ENCODE results near the gene SCAMP1.
"Not testable (repeated sequence)": the region's sequence is repeated elsewhere in the genome, so short reads cannot be mapped to it uniquely, and the experiment has no call there.

Gene SCAMP1

GRCh38 chr5:78362220-78362619 lies 1.8 kb downstream of the SCAMP1 start:
- H3K36me3 ChIP-seq (ENCODE audit: control insufficient read depth, insufficient read depth, low read length, severe bottlenecking) = no peaks in the 10 kb centered on the region
- H3K27me3 ChIP-seq (replicated peaks; ENCODE audit: control insufficient read depth, insufficient read depth, low read length) = no peaks in the 10 kb centered on the region
- peak overlapping the region; percentile 97 for H3K4me3 ChIP-seq (ENCODE audit: low read length)
- H3K9me3 ChIP-seq (ENCODE audit: control insufficient read depth, low read length) = no peaks in the 10 kb centered on the region
- H3K9ac ChIP-seq (ENCODE audit: low read length) = peak overlapping the region; percentile 96
- peaks cover 13% of the 10 kb centered on the region for H3K4me1 ChIP-seq (ENCODE audit: control insufficient read depth, insufficient read depth, low read length)
- DNase-seq (ENCODE audit: low read depth) = no peak

DNA sequence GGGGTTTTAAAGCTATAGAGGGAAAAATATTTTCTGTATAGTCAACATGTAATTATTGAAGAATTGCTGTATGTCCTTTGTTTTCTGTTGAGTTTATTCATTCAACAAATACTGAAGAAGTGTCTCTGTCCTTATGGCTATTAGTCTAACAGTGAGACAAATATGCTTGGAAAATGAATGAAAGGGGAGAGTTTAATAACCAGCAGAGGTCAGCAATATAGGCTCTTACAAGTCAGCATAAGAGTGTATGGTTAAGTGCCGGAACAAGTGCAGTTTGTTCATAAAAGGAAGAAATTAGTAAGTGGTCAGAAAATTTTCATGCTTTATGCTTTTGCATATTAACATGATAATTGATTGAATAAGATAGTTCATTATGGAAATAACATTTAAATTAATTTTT lies 3.6 kb downstream of the SCAMP1 start:
- H3K27me3 ChIP-seq (replicated peaks; ENCODE audit: control insufficient read depth, insufficient read depth, low read length) = no peaks in the 10 kb centered on the region
- H3K4me3 ChIP-seq (ENCODE audit: low read length) = no peak overlapping the region
- no peak for DNase-seq (ENCODE audit: low read depth)
- H3K9me3 ChIP-seq (ENCODE audit: control insufficient read depth, low read length) = no peaks in the 10 kb centered on the region
- H3K36me3 ChIP-seq (ENCODE audit: control insufficient read depth, insufficient read depth, low read length, severe bottlenecking) = no peaks in the 10 kb centered on the region
- H3K9ac ChIP-seq (ENCODE audit: low read length) = no peak overlapping the region
- H3K4me1 ChIP-seq (ENCODE audit: control insufficient read depth, insufficient read depth, low read length) = peaks cover 12% of the 10 kb centered on the region

DNA sequence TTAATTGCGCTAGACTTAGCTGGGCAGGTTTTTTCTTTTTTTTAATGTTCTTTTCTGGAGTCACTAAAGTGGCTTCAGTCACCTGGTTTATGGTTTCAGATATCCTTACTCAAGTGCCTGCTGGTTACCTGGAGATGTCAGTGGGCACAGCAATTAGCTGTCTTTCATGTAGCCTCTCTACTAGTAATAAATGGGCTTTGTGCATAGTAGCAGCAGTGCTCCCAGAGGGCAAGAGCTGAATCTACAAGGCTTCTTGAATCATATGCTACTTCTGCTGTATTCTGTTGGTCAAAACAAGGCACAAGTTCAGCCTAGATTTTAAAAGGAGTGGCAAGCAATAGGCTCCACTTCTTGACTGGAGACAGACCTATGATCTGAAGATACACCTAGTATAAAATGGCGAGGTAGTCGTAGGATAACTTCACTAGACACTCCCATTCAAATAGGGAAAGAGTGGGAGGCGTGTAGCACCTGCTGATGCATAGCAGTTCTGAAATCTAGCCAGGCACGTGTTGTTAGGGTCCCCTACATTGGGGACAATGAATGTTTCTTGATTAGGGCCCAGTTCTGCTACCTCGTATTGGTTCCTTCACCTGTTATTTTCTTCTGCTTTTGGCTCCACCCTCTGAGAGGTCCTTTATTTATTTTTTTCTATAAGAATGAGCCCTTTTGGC lies 7.0 kb downstream of the SCAMP1 start:
- no peak for DNase-seq (ENCODE audit: low read depth)
- Histone ChIP-seq H3K9ac (ENCODE audit: low read length) (no peak overlapping the region), H3K36me3 (ENCODE audit: control insufficient read depth, insufficient read depth, low read length, severe bottlenecking) (no peaks in the 10 kb centered on the region), H3K4me3 (ENCODE audit: low read length) (no peak overlapping the region), H3K4me1 (ENCODE audit: control insufficient read depth, insufficient read depth, low read length) (peaks cover under 1% of the 10 kb centered on the region), H3K9me3 (ENCODE audit: control insufficient read depth, low read length) (no peaks in the 10 kb centered on the region), H3K27me3 (replicated peaks; ENCODE audit: control insufficient read depth, insufficient read depth, low read length) (no peaks in the 10 kb centered on the region)

GRCh38 chr5:78369680-78370079 lies 9.3 kb downstream of the SCAMP1 start:
- Histone ChIP-seq H3K4me1 (ENCODE audit: control insufficient read depth, insufficient read depth, low read length) (no peaks in the 10 kb centered on the region), H3K36me3 (ENCODE audit: control insufficient read depth, insufficient read depth, low read length, severe bottlenecking) (no peaks in the 10 kb centered on the region), H3K4me3 (ENCODE audit: low read length) (no peak overlapping the region), H3K27me3 (replicated peaks; ENCODE audit: control insufficient read depth, insufficient read depth, low read length) (no peaks in the 10 kb centered on the region), H3K9me3 (ENCODE audit: control insufficient read depth, low read length) (no peaks in the 10 kb centered on the region), H3K9ac (ENCODE audit: low read length) (no peak overlapping the region)
- no peak for DNase-seq (ENCODE audit: low read depth)

DNA sequence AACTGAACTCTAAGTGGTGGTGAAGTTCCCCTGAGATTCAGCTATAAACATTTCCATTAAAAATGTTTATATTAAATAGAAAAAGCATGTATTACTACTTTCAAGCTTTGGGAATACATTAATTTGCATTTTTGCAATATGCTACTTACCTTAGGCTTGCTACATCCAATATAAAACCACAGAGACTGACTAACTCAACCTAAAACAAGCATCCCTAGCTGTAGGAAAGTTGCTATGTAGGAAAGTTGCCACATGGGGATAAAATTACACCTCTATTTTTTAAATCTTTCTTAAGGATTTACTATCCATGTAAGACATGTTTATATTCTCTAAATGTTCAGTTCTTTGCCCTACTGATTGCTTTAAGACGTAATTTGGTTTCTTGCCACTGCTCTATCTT lies 12.8 kb downstream of the SCAMP1 start:
- Histone ChIP-seq H3K4me3 (ENCODE audit: low read length) (no peak overlapping the region), H3K9ac (ENCODE audit: low read length) (no peak overlapping the region), H3K27me3 (replicated peaks; ENCODE audit: control insufficient read depth, insufficient read depth, low read length) (no peaks in the 10 kb centered on the region), H3K36me3 (ENCODE audit: control insufficient read depth, insufficient read depth, low read length, severe bottlenecking) (no peaks in the 10 kb centered on the region), H3K9me3 (ENCODE audit: control insufficient read depth, low read length) (no peaks in the 10 kb centered on the region), H3K4me1 (ENCODE audit: control insufficient read depth, insufficient read depth, low read length) (peaks cover 17% of the 10 kb centered on the region)
- no peak for DNase-seq (ENCODE audit: low read depth)

DNA sequence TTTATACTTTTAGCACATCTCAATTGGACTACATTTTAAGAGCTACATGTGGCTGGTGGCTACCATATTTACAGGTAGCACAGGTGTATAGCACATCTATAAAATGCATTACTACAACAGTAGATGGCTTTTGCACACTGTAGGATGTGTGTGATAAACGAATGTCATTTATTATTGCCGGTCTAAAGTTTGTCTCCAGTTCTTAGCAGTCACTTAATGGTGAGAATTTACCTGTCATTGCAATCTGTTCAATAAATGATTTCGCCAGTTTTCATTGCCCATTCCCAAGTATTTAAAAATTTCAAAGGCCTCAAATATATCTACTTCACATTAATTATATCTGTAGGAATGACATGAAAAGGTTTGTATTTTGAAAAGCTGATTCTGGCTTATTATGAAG lies 15.9 kb downstream of the SCAMP1 start:
- H3K4me3 ChIP-seq (ENCODE audit: low read length) = no peak overlapping the region
- H3K9ac ChIP-seq (ENCODE audit: low read length) = no peak overlapping the region
- no peak for DNase-seq (ENCODE audit: low read depth)
- peaks cover 17% of the 10 kb centered on the region for H3K4me1 ChIP-seq (ENCODE audit: control insufficient read depth, insufficient read depth, low read length)
- H3K27me3 ChIP-seq (replicated peaks; ENCODE audit: control insufficient read depth, insufficient read depth, low read length) = no peaks in the 10 kb centered on the region
- no peaks in the 10 kb centered on the region for H3K36me3 ChIP-seq (ENCODE audit: control insufficient read depth, insufficient read depth, low read length, severe bottlenecking)
- H3K9me3 ChIP-seq (ENCODE audit: control insufficient read depth, low read length) = no peaks in the 10 kb centered on the region

DNA sequence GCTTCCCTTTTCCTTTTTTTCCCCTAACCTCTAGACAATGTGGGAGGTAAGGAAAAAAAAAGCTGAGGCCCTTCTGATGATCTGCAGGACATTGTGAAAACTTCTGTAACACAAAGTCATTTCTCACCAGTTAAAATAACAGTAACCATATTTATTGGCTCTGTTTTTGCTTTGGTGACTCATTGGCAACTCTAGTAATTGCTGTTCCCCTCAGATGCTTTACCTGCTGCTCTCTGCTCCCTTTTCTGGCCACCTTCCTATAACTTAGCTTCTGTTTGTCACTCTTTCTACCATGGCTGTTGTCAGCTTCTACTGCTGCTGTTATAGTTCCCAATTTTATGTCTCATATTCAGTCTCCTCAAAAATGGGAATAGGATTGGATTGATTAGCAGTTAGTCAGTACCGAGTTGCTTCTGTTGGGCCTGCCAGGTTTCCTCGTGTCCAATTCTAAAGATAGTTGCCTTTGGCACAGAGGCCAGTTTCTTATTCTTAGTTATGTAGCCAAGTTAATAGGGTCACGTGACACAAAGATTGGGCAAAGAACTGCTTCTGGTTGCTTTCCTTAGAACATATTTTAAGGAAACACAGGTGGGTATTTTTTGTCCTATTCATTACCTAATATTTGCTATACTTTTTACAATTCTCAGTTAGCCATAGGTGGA lies 16.8 kb downstream of the SCAMP1 start:
- peak; percentile 23 for DNase-seq (ENCODE audit: low read depth)
- Histone ChIP-seq H3K27me3 (replicated peaks; ENCODE audit: control insufficient read depth, insufficient read depth, low read length) (no peaks in the 10 kb centered on the region), H3K36me3 (ENCODE audit: control insufficient read depth, insufficient read depth, low read length, severe bottlenecking) (no peaks in the 10 kb centered on the region), H3K4me1 (ENCODE audit: control insufficient read depth, insufficient read depth, low read length) (peaks cover 17% of the 10 kb centered on the region), H3K4me3 (ENCODE audit: low read length) (peak overlapping the region; percentile 62), H3K9ac (ENCODE audit: low read length) (peak overlapping the region; percentile 48), H3K9me3 (ENCODE audit: control insufficient read depth, low read length) (no peaks in the 10 kb centered on the region)

- DNase-seq (ENCODE audit: low read depth) = no peak
- H3K9me3 ChIP-seq (ENCODE audit: control insufficient read depth, low read length) = no peaks in the 10 kb centered on the region
- H3K4me3 ChIP-seq (ENCODE audit: low read length) = peak overlapping the region; percentile 62
- H3K36me3 ChIP-seq (ENCODE audit: control insufficient read depth, insufficient read depth, low read length, severe bottlenecking) = no peaks in the 10 kb centered on the region
- no peaks in the 10 kb centered on the region for H3K27me3 ChIP-seq (replicated peaks; ENCODE audit: control insufficient read depth, insufficient read depth, low read length)
- H3K9ac ChIP-seq (ENCODE audit: low read length) = no peak overlapping the region
- peaks cover 17% of the 10 kb centered on the region for H3K4me1 ChIP-seq (ENCODE audit: control insufficient read depth, insufficient read depth, low read length)
Measured at GRCh38 chr5:78377718-78378105, 17.3 kb downstream of the SCAMP1 start.

DNA sequence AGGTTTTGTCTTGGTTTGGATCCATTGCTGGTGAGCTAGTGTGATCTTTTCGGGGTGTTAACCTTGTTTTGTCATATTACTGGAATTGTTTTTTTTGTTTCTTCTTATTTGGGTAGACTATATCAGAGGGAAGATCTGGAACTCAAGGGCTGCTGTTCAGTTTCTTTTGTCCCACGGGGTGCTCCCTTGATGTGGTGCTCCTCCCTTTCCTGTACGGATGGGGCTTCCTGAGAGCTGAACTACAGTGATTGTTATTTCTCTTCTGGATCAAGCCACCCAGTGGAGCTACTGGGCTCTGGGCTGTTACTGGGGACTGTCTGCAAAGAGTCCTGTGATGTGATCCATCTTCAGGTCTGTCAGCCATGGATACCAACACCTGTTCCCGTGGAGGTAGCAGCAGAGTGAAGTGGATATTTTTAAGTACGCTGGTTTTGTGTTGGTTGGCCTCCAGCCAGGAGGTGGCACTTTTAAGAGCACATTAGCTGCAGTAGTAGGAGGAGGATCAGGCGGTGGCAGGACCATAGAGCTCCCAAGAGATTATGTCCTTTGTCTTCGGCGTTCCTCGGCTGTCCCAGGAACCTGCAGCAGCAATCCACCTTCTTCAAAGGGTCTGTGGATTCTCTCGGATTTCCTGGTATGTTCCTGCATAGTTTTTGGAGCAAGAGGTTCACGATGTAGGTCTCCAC lies 27.2 kb downstream of the SCAMP1 start:
- H3K36me3 ChIP-seq (ENCODE audit: control insufficient read depth, insufficient read depth, low read length, severe bottlenecking) = no peaks in the 10 kb centered on the region
- H3K27me3 ChIP-seq (replicated peaks; ENCODE audit: control insufficient read depth, insufficient read depth, low read length) = no peaks in the 10 kb centered on the region
- H3K9ac ChIP-seq (ENCODE audit: low read length) = no peak overlapping the region
- no peaks in the 10 kb centered on the region for H3K4me1 ChIP-seq (ENCODE audit: control insufficient read depth, insufficient read depth, low read length)
- H3K4me3 ChIP-seq (ENCODE audit: low read length) = no peak overlapping the region
- no peaks in the 10 kb centered on the region for H3K9me3 ChIP-seq (ENCODE audit: control insufficient read depth, low read length)
- no peak for DNase-seq (ENCODE audit: low read depth)

DNA sequence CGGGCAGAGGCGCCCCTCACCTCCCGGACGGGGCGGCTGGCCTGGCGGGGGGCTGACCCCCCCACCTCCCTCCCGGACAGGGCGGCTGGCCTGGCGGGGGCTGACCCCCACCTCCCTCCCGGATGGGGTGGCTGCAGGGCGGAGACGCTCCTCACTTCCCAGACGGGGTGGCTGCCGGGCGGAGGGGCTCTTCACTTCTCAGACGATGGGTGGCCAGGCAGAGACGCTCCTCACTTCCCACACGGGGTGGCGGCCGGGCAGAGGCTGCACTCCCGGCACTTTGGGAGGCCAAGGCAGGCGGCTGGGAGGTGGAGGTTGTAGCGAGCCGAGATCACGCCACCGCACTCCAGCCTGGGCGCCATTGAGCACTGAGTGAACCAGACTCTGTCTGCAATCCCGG lies 30.9 kb downstream of the SCAMP1 start:
- H3K9me3 ChIP-seq (ENCODE audit: control insufficient read depth, low read length); DNase-seq (ENCODE audit: low read depth); H3K4me1 ChIP-seq (ENCODE audit: control insufficient read depth, insufficient read depth, low read length); H3K4me3 ChIP-seq (ENCODE audit: low read length); H3K9ac ChIP-seq (ENCODE audit: low read length); H3K27me3 ChIP-seq (replicated peaks; ENCODE audit: control insufficient read depth, insufficient read depth, low read length); H3K36me3 ChIP-seq (ENCODE audit: control insufficient read depth, insufficient read depth, low read length, severe bottlenecking): not testable (repeated sequence)

DNA sequence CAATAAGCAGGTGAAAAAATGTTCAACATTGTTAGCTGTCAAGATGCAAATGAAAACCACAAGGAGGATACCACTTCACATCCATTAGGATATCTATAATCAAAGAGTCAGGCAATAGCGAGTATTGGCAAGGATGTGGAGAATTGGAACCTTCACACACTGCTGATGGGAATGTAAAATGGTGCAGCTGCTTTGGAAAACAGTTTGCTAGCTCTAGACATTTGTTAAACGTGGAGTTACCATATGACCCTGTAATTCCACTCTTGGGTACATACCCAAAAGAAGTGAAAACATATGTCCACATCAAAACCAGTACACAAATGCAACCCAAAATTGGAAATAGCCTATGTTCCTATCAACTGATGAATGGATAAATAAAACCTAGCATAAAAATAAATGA lies 37.4 kb downstream of the SCAMP1 start:
- Histone ChIP-seq H3K27me3 (replicated peaks; ENCODE audit: control insufficient read depth, insufficient read depth, low read length) (no peaks in the 10 kb centered on the region), H3K4me1 (ENCODE audit: control insufficient read depth, insufficient read depth, low read length) (no peaks in the 10 kb centered on the region), H3K36me3 (ENCODE audit: control insufficient read depth, insufficient read depth, low read length, severe bottlenecking) (no peaks in the 10 kb centered on the region), H3K4me3 (ENCODE audit: low read length) (no peak overlapping the region), H3K9me3 (ENCODE audit: control insufficient read depth, low read length) (no peaks in the 10 kb centered on the region), H3K9ac (ENCODE audit: low read length) (no peak overlapping the region)
- DNase-seq (ENCODE audit: low read depth) = no peak

Measured in adipocyte (in vitro differentiated cells).